Duodenal mucosa (tissue), 2 donors: ENCODE data around the gene POLR1D.

Source experiments
- H3K27ac ChIP-seq: one replicate; pipeline ENCODE4 v1.7.0; 2013; ENCODE audit warnings: low read depth, low read length
- H3K27me3 ChIP-seq, 2 donors: one replicate each; pipeline ENCODE4 v1.7.0; 2013; ENCODE audit warnings: low read length in 2 of 2, control low read depth in 1 of 2; ENCODE audit not compliant: insufficient read depth in 2 of 2, control insufficient read depth in 1 of 2
- H3K36me3 ChIP-seq, 2 donors: one replicate each; pipeline ENCODE4 v1.7.0; 2013; ENCODE audit warnings: low read length in 2 of 2, control low read depth in 1 of 2; ENCODE audit not compliant: insufficient read depth in 2 of 2, control insufficient read depth in 1 of 2
- H3K4me1 ChIP-seq, 2 donors: one replicate each; pipeline ENCODE4 v1.7.0; 2013; ENCODE audit warnings: low read length in 2 of 2, control low read depth in 1 of 2; ENCODE audit not compliant: insufficient read depth in 2 of 2, control insufficient read depth in 1 of 2
- H3K4me3 ChIP-seq, 2 donors: one replicate each; pipeline ENCODE4 v1.7.0; 2013; ENCODE audit warnings: low read length in 2 of 2, low read depth in 1 of 2
- H3K9ac ChIP-seq, 2 donors: one replicate each; pipeline ENCODE4 v1.7.0; 2013; ENCODE audit warnings: low read length in 2 of 2, low read depth in 1 of 2
- H3K9me3 ChIP-seq, 2 donors: one replicate each; pipeline ENCODE4 v1.7.0; 2013; ENCODE audit warnings: low read length in 2 of 2, control low read depth in 1 of 2; ENCODE audit not compliant: control insufficient read depth in 1 of 2

The POLR1D gene

GRCh38 chr13:27621366-27622101 is at the start of gene POLR1D:
Gene POLR1D, plus strand, starts transcription at chr13:27621892. Its CDS starts 92 bp downstream, at chr13:27621984.
- Histone ChIP-seq H3K4me3 (peak within 1 kb of the TSS; percentile 90 to 97), H3K9me3 (no peaks in the 10 kb centered on the region), H3K36me3 (peaks cover 11 to 13% of the 10 kb centered on the region in 2 donors), H3K27me3 (no peaks in the 10 kb centered on the region), H3K27ac (peak within 1 kb of the TSS; percentile 98), H3K9ac (peak within 1 kb of the TSS; percentile 90 to 95), H3K4me1 (peaks cover 36 to 43% of the 10 kb centered on the region in 2 donors)

- Histone ChIP-seq H3K4me3 (no peak overlapping the region), H3K9me3 (no peaks in the 10 kb centered on the region), H3K4me1 (no peaks in the 10 kb centered on the region), H3K27me3 (no peaks in the 10 kb centered on the region), H3K9ac (no peak overlapping the region), H3K36me3 (peaks cover 15 to 25% of the 10 kb centered on the region in 2 donors), H3K27ac (no peak overlapping the region)
These were observed 49.3 kb upstream of the POLR1D start for GRCh38 chr13:27572234-27572901.

GRCh38 chr13:27573265-27573664 is 48.4 kb upstream of the POLR1D start:
- no peak overlapping the region for H3K9ac ChIP-seq
- peaks cover 7 to 19% of the 10 kb centered on the region in 2 donors for H3K36me3 ChIP-seq
- H3K4me3 ChIP-seq: no peak overlapping the region
- H3K9me3 ChIP-seq: no peaks in the 10 kb centered on the region
- H3K27ac ChIP-seq: no peak overlapping the region
- no peaks in the 10 kb centered on the region for H3K4me1 ChIP-seq
- no peaks in the 10 kb centered on the region for H3K27me3 ChIP-seq

GRCh38 chr13:27574661-27575060 is 47.0 kb upstream of the POLR1D start:
- Histone ChIP-seq H3K9me3 (no peaks in the 10 kb centered on the region), H3K4me3 (no peak overlapping the region), H3K27ac (no peak overlapping the region), H3K4me1 (no peaks in the 10 kb centered on the region), H3K36me3 (peaks cover 4 to 14% of the 10 kb centered on the region in 2 donors), H3K27me3 (no peaks in the 10 kb centered on the region), H3K9ac (no peak overlapping the region)

GRCh38 chr13:27578121-27579030 is 43.3 kb upstream of the POLR1D start:
- no peaks in the 10 kb centered on the region for H3K27me3 ChIP-seq
- H3K36me3 ChIP-seq: peaks cover 0 to 18% of the 10 kb centered on the region in 2 donors
- no peaks in the 10 kb centered on the region for H3K4me1 ChIP-seq
- no peaks in the 10 kb centered on the region for H3K9me3 ChIP-seq
- H3K27ac ChIP-seq: no peak overlapping the region
- no peak overlapping the region for H3K4me3 ChIP-seq
- H3K9ac ChIP-seq: no peak overlapping the region

GRCh38 chr13:27583645-27584044 is 38.0 kb upstream of the POLR1D start:
- no peak overlapping the region for H3K27ac ChIP-seq
- H3K9me3 ChIP-seq: no peaks in the 10 kb centered on the region
- peaks cover 0 to 7% of the 10 kb centered on the region in 2 donors for H3K36me3 ChIP-seq
- no peak overlapping the region for H3K4me3 ChIP-seq
- H3K4me1 ChIP-seq: peaks cover 5 to 6% of the 10 kb centered on the region in 2 donors
- no peaks in the 10 kb centered on the region for H3K27me3 ChIP-seq
- no peak overlapping the region for H3K9ac ChIP-seq

DNA sequence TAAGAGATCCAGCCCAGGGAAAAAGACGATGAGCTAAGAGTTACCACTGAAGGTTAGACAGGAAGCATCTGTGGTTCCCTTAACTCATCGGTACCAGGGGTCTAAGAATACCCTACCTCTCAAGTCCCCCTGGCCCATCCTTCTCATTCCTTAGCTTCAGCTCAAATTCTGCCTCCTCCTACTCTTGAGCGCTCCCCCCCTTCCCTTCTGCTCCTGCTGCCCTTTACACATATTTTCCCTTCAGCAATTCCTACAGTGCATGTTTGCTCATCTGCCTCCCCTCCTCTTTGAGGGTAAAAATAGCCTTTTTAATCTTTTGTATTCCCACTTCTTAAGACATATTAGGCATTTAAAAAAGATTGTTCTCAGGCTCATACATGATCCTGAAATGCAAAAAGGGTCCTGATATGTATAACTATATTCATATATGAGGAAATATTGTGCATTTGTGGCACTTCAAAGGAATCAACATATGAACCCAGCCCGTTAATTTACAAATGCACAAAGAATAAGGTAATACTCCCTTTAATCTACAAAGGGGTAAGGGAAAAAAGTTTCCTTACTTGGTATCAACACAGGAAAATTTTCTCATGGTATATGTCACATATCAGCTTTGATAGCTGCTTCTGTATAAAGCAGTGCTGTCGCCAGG is 34.5 kb upstream of the POLR1D start:
- Histone ChIP-seq H3K4me1 (peaks cover 5 to 6% of the 10 kb centered on the region in 2 donors), H3K4me3 (no peak overlapping the region), H3K27ac (no peak overlapping the region)

GRCh38 chr13:27588405-27588804 is 33.3 kb upstream of the POLR1D start:
- Histone ChIP-seq H3K27ac (no peak overlapping the region), H3K4me1 (peaks cover 5 to 9% of the 10 kb centered on the region in 2 donors), H3K9ac (no peak overlapping the region), H3K36me3 (no peaks in the 10 kb centered on the region), H3K27me3 (no peaks in the 10 kb centered on the region), H3K9me3 (no peaks in the 10 kb centered on the region), H3K4me3 (no peak overlapping the region)

More for the DNA sequence above, 34.5 kb upstream of the POLR1D start:
- Histone ChIP-seq H3K9ac (no peak overlapping the region), H3K9me3 (no peaks in the 10 kb centered on the region), H3K36me3 (no peaks in the 10 kb centered on the region), H3K27me3 (no peaks in the 10 kb centered on the region)

- Histone ChIP-seq H3K27ac (no peak overlapping the region), H3K4me1 (peaks cover 5 to 24% of the 10 kb centered on the region in 2 donors), H3K36me3 (no peaks in the 10 kb centered on the region), H3K9ac (no peak overlapping the region), H3K9me3 (no peaks in the 10 kb centered on the region), H3K4me3 (no peak overlapping the region), H3K27me3 (no peaks in the 10 kb centered on the region)
These were observed 28.8 kb upstream of the POLR1D start for GRCh38 chr13:27592865-27593264.
